T-helper 2 cell treated with Interferon-gamma antibody and Interleukin-4, amounts not matched to agents 100 ng/mL and 5 ng/mL, for 36 hours (primary cell): ENCODE measurements around the gene SYNM. TPM values are rescaled to one million over a fixed set of nuclear protein-coding genes. Genes with fewer than 3 reads are reported as not detected.

ENCODE experiments used
- intact Hi-C: fragments of 100-400 bp; cut with micrococcal nuclease; formaldehyde crosslinking; loops from one replicate; pipeline ENCODE4 v1.15.1; 2023
- total RNA-seq: library from RNA; stranded (reverse); gene quantifications from 2 replicates; pipeline ENCODE4 v1.2.3, GENCODE V29; 2022

The SYNM gene
- total RNA-seq, 1 donor from 2014 or later = 0.80 TPM

GRCh38 chr15:99120050-99120777 lies 15.3 kb downstream of the SYNM start:
- intact Hi-C loops = no loop called here

DNA sequence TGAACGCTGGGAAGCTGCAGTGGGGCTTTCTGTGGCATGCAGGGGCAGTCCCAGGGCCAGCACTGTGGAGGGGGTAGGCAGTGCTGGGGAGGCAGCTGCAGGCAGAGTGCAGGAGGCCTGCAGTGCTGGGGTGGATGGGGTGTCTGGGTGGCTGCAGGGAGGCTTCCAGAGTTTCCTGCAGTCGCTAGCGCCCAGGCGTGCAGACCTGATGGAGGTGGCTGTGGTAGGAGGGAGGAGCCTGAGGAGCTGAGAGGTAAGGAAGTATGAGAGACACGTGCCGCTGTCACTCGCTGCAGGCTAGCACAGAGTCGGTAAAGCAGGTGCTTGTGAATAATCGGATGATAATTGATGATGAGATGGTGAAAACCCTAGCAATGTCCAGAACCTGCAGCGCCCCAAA lies 16.3 kb downstream of the SYNM start:
- intact Hi-C loops = no loop called here

DNA sequence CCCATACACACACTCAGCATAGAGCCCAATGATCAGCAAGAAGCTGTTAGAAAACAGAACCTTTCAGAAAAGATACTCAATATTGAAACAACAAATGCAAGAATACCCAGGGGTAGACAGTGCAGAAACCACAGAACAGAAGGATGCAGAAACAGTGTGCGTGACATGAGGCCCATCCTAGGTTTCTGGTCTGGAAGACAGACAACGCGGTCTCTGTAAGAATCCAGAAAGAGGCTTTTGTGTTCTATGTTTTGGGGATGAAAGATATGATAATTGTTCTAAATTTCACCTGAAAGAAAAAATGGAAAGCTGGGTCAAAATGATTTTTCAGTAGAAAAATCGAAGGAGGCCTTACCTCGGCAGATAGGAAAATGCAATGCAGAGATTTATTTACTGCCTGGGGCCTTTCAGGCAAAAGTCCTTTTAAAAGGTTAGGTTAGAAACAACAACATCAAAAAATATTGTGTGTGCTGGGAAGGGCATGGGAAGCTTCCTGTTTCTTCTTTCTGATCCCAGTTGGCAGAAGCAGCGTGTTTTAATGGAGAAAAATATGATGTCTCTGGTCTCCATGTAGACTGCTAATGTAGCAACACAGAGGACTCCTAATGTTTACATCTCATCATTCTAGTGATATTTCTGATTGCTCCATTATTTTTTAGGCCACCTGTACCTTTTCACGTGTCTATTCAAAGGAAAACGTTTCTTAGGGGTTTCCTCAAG lies 17.0 kb downstream of the SYNM start:
- intact Hi-C loops = no loop called here

DNA sequence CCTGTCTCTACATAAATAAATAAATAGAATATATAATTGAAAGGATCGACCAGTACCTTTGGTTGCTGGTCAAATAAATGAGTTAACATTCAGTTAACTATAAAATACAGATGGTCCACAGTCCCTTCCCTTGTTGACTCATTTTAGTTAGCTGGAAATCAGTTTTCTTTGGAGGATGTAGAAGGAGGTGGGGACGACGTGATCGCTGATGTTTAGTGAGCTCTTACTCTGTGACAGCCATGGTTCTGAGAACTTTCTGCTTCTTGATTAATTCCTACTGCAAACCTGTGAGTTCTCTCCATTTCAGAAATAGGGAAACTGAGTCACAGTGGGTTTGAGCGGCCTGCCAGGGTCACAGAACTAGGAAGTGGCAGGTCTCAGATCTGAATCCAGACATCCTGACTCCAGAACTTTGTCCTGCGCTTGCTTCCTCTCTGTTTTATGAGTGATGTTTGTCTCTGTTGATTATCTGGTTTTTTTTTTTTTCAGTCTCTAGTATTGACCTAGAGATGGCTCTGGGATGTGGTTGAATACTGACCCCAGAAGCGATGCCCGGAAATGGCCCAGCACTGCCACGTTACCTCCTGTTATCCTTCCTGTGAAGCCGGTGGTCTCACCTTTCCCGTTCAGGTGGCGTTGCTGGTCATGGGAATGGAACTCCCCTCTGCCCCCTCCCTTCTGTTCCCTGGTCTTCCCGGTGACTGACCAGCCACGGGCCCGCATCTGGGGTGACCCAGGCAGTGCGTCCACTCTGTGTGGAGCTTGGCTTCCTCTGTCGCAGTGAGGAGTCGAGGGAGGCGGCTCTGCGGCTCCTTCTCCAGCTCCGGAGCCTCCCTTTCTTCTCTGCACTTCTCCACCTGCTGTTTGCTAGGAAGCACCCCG lies 18.2 kb downstream of the SYNM start:
- intact Hi-C loops = no loop called here

DNA sequence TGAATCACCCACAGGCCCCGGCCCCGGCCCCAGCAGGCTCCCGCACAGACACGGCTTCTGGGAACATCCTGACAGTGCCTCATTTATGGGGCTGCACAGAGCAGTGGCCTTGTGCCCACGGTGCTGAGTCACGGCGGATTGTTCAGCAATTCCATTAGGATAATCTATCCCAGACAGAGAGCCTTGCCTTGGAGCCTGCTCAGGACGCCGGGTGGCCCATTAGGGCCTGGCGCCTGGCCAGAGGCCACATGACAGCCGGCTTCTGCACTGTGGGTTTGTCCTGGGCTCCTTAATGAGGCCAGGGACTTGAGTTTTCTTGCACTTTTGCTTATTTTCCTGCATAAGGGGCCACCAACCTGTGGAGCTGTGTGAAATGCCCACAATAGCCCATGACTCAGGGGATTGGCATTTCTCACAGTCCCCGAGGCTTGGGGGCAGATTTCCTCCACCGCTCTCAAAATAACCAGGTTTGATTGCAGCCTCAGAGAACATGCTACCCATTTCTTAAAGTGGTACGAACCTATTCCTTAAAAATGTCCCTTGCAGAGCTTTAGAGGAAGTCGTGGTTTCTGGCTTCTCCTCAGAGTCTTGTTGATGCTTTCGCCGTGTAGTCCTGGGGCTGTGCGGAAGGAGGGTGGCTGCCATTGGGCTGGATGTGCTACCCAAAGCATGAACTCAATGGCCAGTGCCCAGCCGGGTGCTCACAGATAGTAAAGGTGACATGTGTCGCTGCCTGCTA lies 19.0 kb downstream of the SYNM start:
- intact Hi-C loops = no loop called here

DNA sequence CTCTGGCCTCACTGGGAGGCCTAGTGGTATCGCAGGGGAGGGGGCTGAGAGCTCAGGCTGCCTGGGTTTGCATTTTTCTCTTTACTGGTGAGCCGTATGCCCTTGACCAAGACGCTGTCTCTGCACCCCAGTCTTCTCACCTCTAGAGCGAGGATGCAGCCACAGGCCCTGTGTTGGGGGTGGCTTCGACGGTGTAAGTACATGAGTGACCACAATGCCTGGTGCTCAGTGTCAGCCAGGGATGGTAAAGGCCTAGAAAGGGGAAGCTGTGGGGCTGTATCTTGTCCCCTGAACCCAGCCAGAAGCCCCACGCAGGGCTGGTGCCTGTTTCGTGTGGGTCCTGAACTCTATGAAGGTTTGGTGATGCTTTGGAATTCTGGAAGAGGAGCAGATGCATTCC lies 19.8 kb downstream of the SYNM start:
- intact Hi-C loops = no loop called here

GRCh38 chr15:99125061-99125891 lies 20.4 kb downstream of the SYNM start:
- intact Hi-C loops = no loop called here

DNA sequence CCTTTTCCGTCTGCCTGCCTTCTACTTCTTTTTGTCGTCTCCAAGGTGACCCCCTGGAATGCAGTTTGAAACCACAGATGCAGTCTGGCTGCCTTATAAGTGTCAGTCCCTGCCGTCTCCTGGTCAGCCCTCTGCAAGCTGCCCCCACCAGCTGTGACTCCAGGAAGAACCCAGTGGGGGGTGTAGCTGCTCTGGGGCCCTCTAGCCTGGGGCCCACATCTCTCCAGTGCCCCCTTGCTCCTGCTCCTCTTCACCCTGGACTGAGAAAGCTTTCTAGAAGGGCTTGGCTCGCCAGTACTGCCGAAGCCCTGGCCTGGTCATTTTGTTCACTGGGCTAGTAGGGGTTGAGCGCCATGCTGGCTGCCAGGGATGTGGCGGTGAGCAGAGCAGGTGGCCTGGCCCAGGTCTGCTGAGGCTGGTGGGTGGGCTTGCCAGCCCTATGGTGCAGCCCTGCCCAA lies 21.3 kb downstream of the SYNM start:
- intact Hi-C loops = no loop called here

- intact Hi-C loops = no loop called here
Measured at GRCh38 chr15:99126930-99127329, 22.1 kb downstream of the SYNM start.

DNA sequence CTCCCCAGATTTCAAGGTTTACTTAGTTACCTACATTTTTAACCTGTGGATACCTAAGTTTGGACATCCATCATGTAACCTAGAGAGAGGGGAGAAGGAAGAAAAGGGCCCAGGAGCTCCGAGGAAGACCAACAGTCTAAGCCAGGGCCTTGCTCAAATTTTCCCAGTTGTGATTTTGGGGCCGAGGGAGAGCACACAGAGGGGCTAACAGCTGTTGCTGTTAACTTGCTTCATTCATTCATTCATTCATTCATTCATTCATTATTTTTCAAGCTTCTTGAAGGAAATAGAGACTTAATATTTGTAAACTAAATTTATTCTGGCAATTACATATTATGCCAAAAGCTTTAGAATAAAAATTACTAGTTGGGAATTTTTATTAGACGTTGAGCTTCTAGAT lies 22.9 kb downstream of the SYNM start:
- intact Hi-C loops = no loop called here

DNA sequence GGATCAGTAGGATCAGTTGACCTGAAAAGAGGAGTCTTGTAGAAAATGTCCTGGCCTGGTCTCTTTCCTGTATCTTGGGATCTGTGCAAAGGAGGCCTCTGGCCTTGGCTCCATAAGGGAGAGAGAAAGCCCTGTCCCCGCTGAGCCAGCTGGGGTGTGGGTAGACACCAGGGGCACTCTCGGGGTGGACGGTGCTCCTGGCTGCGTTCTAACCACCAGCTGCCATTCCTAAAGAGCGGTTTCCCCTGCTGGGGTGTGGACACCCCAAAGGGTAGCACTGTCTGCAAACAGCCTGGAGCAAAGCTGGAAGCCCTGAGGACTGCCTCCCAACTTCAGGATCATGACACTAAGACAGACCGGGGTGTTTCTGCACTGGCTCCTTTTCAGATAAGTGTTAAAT lies 23.5 kb downstream of the SYNM start:
- intact Hi-C loops = no loop called here

- intact Hi-C loops = no loop called here
Measured at GRCh38 chr15:99129644-99130043, 24.8 kb downstream of the SYNM start.

GRCh38 chr15:99130314-99130713 lies 25.4 kb downstream of the SYNM start:
- intact Hi-C loops = no loop called here

DNA sequence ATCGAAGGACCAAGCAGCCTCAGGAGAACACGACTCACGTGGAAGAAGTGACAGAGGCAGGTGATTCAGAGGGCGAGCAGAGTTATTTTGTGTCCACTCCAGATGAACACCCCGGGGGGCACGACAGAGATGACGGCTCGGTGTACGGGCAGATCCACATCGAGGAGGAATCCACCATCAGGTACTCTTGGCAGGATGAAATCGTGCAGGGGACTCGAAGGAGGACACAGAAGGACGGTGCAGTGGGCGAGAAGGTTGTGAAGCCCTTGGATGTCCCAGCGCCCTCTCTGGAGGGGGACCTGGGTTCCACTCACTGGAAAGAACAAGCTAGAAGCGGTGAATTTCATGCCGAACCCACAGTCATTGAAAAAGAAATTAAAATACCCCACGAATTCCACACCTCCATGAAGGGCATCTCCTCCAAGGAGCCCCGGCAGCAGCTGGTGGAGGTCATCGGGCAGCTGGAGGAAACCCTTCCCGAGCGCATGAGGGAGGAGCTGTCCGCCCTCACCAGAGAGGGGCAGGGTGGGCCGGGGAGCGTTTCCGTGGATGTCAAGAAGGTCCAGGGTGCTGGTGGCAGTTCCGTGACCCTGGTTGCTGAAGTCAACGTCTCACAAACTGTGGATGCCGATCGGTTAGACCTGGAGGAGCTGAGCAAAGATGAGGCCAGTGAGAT lies 26.0 kb downstream of the SYNM start:
- intact Hi-C loops = no loop called here

DNA sequence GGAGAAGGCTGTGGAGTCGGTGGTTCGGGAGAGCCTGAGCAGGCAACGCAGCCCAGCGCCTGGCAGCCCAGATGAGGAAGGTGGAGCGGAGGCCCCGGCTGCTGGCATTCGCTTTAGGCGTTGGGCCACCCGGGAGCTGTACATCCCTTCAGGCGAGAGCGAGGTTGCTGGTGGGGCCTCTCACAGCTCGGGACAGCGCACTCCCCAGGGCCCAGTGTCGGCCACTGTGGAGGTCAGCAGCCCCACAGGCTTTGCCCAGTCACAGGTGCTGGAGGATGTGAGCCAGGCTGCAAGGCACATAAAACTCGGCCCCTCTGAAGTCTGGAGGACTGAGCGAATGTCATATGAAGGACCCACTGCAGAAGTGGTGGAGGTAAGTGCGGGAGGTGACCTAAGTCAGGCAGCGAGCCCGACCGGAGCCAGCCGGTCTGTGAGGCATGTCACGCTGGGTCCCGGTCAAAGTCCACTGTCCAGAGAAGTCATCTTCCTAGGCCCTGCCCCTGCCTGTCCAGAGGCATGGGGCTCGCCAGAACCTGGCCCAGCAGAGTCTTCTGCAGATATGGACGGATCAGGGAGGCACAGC lies 26.7 kb downstream of the SYNM start:
- intact Hi-C loops = no loop called here

- intact Hi-C loops = no loop called here
Measured at GRCh38 chr15:99132122-99132521, 27.2 kb downstream of the SYNM start.

- intact Hi-C loops = no loop called here
Measured at GRCh38 chr15:99132634-99133287, 27.9 kb downstream of the SYNM start.

GRCh38 chr15:99134317-99134821 lies 29.5 kb downstream of the SYNM start:
- intact Hi-C loops = no loop called here

DNA sequence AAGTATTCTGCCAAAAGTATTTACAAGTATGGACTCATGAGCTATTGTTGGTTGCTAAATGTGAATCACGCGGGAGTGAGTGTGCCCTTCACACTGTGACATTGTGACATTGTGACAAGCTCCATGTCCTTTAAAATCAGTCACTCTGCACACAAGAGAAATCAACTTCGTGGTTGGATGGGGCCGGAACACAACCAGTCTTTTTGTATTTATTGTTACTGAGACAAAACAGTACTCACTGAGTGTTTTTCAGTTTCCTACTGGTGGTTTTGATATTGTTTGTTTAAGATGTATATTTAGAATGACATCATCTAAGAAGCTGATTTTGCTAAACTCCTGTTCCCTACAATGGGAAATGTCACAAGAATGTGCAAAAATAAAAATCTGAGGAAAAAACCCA lies 30.3 kb downstream of the SYNM start:
- intact Hi-C loops = no loop called here
